AG09309 (cell line): ENCODE data around the gene ATP5F1B.

Experiments
- DNase-seq: peaks from one replicate; pipeline ENCODE4 v3.0.0-alpha.2; 2010; ENCODE audit warnings: low read depth
- H3K4me3 ChIP-seq: 2 replicates; pipeline ENCODE4 v1.5.1; 2011; ENCODE audit warnings: mild to moderate bottlenecking, low read depth, low read length, moderate library complexity; ENCODE audit not compliant: control insufficient read depth
- TF ChIP-seq, protein P1 (sequence below): IDR thresholded peaks from 2 replicates; pipeline ENCODE4 v1.5.1; 2011; ENCODE audit warnings: mild to moderate bottlenecking, low read depth, low read length, inconsistent platforms; ENCODE audit not compliant: insufficient read depth, control insufficient read depth; ENCODE audit errors: missing control alignments

Gene ATP5F1B

DNA sequence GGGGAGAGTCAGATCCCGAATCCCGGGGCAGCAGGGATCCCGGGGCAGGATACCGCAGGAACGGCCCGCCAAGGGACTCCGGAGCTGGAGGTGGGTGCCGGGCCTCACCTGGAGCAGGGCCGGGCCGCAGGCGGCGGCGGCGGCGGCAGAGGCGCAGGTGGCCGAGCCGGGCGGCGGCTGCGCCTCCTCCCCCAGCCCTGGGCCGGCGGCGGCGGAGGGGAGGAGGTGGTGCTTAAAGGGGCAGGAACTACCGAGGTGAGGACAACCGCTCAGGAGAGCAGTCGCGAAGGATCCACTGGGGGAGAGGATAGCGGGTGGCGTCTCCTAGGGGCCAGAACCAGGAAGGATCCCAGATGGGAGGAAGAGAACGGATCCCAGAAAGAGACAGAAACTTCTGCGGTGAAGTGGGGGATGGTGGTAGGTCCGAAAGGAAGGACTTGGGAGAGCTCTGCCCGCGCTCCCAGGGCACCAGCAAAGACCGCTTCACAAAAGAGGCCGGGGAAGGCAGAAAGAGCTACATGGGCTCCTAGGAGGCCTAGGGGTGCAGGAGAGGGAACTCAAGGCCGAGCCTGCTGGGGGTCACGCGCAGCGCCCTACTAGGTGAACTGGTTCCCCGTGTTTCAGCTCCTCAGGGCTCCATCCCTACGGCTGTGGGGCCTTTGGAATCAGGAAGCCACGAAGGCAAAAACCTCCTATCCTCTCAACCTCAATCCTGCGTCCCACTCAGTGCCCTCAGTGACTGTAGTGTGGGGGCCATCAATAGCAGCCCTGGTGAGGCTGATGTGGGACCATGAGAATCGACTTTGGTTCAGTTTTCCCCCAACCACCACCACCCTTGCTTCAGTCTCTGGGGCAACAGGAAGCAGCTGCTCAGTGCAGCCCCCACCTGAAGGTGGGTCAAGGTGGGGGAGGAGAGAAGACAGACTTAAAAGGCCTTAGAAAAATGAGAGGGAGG, 10.7 kb downstream of the ATP5F1B start:
- DNase-seq, result peak; percentile 45
- peak overlapping the region; percentile 87 for H3K4me3 ChIP-seq
- TF ChIP-seq, protein P1, sequence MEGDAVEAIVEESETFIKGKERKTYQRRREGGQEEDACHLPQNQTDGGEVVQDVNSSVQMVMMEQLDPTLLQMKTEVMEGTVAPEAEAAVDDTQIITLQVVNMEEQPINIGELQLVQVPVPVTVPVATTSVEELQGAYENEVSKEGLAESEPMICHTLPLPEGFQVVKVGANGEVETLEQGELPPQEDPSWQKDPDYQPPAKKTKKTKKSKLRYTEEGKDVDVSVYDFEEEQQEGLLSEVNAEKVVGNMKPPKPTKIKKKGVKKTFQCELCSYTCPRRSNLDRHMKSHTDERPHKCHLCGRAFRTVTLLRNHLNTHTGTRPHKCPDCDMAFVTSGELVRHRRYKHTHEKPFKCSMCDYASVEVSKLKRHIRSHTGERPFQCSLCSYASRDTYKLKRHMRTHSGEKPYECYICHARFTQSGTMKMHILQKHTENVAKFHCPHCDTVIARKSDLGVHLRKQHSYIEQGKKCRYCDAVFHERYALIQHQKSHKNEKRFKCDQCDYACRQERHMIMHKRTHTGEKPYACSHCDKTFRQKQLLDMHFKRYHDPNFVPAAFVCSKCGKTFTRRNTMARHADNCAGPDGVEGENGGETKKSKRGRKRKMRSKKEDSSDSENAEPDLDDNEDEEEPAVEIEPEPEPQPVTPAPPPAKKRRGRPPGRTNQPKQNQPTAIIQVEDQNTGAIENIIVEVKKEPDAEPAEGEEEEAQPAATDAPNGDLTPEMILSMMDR, result peak; percentile 72

DNA sequence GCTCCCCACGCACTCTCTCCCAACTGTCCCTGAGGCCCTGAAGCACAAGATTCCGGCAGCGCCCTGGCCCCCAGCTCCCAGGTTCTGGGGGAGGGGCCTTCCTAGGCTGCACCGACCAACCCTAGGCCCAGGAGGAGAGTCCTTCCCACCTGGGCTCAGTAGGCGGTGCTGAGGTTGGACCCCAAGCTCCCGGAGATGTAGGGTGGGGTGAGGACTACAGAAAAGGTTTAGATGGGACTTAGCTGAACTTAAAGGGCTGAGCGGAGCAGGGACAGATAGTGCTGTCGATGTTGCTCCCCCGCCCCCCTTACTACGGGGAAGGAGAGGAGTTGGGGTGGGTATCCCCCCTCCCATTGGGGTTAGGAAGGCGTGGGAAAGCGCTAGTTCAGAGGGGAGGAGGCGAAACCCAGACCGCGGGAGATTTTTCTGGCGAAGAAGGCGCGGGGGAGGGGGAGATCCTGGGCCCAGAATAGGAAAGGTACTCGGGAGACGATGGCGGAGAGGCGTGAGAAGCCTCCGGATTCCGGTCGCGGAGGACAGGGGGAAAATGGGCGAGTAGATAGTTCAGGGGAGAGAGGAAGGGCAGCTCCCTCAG, 11.4 kb downstream of the ATP5F1B start:
- no peak for DNase-seq
- H3K4me3 ChIP-seq, result peak overlapping the region; percentile 87
- TF ChIP-seq, protein P1, result no peak

DNA sequence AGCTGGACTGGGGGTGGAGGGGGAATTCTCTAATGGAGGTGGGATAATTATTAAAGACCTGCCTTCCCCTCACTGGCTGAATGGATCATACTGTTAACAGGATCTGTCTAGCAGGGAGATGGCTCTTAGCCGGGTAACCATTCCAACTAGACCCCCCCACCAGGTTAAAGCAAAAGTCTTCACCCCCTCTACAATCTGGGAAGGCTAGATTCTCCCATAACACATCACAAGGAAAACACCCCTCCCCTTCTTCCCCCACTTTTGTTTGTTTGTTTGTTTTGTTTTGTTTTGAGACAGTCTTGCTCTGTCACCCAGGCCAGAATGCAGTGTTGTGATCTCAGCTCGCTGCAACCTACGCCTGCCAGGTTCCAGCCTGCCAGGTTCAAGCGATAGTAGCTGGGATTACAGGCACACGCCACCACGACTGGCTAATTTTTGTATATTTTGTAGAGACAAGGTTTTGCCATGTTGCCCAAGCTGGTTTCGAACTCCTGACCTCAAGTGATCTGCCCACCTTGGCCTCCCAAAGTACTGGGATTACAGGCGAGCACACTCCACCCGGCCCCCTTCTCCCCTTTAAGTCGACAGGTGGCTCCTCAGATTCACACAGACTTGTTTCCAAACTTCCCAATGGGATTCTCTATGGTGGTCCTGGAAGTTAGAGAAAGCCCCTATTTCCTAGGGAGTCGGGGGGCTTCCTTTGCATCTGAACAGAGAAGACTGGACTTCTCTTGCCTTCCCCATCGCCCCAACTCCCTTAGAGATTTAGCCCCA, 12.1 kb downstream of the ATP5F1B start:
- TF ChIP-seq, protein P1, result no peak
- H3K4me3 ChIP-seq, result peak overlapping the region; percentile 87
- DNase-seq, result no peak

DNA sequence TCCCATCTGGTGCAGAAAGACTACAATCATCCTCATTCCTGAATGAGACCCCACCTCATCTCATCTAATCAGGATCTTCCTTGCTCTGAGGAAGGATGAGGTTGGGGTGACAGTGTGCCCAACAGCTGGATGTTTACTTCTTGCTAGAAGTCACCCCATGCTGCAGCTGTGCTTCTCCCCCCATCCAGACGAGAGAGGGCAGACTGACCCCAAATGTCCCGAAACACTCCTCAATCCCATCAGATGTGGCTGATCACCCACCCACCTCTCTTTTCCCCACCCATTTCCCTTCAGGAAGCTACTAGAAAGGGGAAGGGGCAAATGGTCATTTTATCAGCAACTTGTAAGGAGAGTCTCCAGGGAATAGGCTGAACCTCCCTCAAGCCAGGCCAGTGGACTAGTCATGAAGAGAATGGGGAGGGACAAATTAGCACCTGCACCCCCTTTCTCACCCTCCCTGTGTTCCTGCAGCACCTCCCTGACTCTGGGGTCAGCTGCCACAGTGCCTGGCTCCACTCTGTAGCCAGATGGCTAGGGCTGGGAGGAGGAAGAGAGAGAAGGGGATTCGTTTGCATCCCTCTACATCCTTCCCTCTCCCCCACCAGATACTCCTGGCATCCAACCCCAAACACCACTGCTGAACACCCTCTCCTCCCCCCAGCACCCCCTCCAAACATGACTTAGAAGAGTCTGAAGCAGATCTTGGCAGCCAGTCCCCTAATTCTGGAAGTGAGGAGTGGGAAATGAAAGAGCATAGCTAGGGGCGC, 12.9 kb downstream of the ATP5F1B start:
- peak overlapping the region; percentile 5 for H3K4me3 ChIP-seq
- TF ChIP-seq, protein P1, result no peak
- no peak for DNase-seq

DNA sequence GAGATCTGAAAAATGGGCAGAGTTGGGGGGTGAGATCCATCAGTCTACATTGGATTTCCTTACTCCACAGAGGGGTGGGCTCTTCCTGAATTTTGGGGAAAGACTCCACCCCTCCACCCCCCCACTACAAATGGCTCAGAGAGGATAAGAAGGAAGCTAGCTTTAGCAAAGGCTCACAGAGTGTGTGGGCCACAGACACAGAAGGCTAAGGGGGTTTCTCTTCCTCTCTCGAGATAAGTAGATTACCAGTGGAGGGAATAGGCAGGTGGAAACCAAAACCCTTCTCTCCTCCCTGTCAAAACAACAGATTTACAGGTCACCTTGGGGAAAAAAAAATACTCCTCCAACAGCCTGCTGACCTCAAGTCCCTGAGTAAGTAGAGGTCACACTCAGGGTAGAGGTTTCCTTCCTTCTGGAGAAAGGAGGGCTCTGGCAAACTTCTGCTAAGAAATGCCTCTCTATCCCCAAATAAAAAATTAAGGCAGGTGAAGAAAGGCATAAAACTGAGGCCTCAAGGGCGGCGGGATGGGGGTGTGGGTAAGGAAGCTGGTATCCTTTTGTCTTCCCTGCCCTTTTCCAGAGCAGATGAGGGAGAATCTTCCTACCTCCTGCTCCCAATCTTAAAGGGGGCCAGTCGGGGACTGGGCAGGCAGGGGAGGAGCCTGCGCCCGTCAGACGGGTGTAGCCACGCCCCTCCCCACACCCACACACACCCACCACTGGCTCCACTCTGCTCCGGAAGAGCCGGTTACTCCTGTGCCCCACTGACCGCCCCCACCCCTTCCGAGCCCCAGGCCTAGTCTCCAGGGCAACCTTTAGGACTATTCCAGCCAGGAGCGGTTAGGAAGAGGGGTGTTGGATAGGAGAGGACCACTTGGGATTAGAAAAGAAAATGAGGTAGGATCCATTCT, 13.7 kb downstream of the ATP5F1B start:
- TF ChIP-seq, protein P1, result no peak
- no peak for DNase-seq
- H3K4me3 ChIP-seq, result peak overlapping the region; percentile 1
